CD1c-positive myeloid dendritic cell (primary cell): Measurements from ENCODE around the gene KDM4C.
"Not testable (repeated sequence)": the region's sequence is repeated elsewhere in the genome, so short reads cannot be mapped to it uniquely, and the experiment has no call there.

Experiments used
- DNase-seq: peaks from one replicate; pipeline ENCODE4 v3.0.0-alpha.2; 2016; ENCODE audit errors: extremely low spot score

KDM4C gene

GRCh38 chr9:6806318-6806717, 48.5 kb downstream of the KDM4C start:
- DNase-seq = not testable (repeated sequence)

GRCh38 chr9:6807669-6808068, 49.9 kb downstream of the KDM4C start:
- not testable (repeated sequence) for DNase-seq

GRCh38 chr9:6811436-6811835, 53.7 kb downstream of the KDM4C start:
- no peak for DNase-seq

DNA sequence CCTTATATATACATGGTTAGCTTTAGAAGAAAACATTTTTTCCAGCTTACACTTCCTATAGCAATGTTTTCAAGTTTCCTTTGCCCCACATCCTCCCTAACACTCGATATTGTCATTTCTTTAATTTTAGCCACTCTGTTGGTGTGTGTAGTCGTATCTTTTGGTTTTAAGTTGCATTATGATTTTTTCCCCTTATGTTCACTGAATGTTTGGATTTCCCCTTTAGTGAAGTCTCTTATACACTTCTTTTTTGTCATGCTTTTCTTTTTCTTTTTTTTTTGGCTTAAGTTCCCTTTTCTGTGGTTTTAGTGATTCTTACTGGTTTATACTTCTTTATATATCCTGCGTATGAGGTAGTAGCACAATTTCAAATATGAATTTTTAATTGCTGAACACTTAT, 58.8 kb downstream of the KDM4C start:
- no peak for DNase-seq

- DNase-seq = no peak
Measured at GRCh38 chr9:6818292-6818922, 60.6 kb downstream of the KDM4C start.

GRCh38 chr9:6819112-6819511, 61.3 kb downstream of the KDM4C start:
- DNase-seq = no peak

DNA sequence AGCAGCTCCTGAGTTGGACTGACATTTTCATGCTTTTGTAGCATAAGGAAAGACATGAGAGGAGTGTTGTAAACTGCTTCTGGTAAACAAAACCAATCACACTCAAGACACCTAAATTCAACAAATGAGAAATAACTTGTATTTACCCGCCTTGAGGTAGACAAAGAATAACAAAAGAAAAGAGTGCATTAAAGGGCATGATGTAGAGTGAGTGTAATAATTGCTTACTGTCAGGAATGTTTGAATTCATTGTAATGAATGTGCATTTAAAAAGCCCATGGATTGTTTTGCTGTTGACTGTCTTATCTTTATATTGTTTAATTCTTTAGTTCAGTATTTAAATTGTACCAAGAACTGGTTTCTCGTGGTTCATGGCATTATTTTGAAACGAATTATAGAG, 61.8 kb downstream of the KDM4C start:
- DNase-seq = no peak

DNA sequence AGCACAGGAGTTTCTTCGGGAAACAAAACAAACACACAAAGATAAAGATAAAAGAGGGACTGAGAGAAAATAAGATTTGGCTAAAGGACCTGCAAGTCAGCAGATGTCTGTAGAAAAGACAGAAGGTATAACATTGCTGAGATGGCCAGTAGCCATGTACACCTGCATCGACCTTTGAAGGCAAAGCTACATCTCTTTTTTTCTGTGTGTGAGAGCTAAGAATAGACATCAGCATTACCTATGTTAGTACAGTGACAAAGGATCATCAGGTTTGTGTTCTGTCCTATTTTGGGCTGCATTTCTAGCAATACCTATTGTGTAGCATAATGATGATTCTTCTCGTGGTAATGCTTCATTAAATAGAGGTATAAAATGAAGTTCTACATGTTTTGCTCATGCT, 64.9 kb downstream of the KDM4C start:
- no peak for DNase-seq

GRCh38 chr9:6827439-6828145, 69.8 kb downstream of the KDM4C start:
- DNase-seq = peak; percentile 32

- no peak for DNase-seq
Measured at GRCh38 chr9:6829027-6829426, 71.3 kb downstream of the KDM4C start.

GRCh38 chr9:6829536-6829935, 71.8 kb downstream of the KDM4C start:
- no peak for DNase-seq

DNA sequence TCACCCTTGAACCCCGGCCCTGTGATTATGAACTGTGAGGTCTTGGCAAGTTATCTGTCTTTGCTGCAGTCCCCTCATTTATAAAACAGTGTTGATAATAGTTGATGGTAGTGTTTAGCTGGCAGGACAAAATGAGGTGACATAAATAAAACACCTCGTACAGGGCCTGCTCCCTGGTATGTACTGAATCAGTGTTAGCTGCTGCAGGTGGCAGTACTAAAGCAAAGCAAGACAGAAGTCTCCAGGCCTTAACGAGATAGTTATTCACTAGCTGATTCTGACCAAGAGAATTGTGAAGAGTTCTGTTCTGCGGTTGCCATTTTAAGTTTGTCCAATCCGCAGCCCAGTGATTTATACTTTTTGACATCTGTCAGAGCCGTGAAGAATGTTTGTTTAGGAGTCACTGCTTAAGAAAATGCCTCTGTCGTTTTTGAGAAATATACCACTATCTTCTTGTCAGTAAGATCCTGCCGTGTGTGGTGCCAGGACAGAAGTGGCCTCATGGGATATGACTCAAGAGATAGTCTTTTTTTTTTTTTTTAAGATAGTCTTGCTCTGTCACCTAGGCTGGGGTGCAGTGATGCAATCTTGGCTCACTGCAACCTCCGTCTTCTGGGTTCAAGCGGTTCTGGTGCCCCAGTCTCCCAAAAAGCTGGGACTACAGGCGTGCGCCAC, 75.9 kb downstream of the KDM4C start:
- no peak for DNase-seq

GRCh38 chr9:6834306-6834705, 76.5 kb downstream of the KDM4C start:
- DNase-seq = no peak

- no peak for DNase-seq
Measured at GRCh38 chr9:6838158-6838557, 80.4 kb downstream of the KDM4C start.

GRCh38 chr9:6842584-6842947, 84.8 kb downstream of the KDM4C start:
- no peak for DNase-seq

DNA sequence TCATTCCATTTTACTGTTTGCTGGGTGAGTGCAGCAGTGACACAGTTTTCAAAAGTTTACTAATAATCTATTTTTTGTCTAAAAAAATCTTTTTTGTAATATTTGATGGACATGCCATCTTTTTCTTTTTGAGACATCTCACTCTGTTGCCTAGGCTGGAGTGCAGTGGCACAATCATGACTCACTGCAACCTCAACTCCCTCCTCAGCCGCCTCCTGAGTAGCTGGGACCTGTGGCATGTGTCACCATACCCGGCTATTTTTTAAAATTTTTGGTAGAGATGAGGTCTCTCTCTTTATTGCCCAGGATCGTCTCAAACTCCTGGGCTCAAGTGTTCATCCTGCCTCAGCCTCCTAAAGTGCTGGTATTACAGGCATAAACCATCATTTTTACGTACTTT, 86.0 kb downstream of the KDM4C start:
- no peak for DNase-seq

DNA sequence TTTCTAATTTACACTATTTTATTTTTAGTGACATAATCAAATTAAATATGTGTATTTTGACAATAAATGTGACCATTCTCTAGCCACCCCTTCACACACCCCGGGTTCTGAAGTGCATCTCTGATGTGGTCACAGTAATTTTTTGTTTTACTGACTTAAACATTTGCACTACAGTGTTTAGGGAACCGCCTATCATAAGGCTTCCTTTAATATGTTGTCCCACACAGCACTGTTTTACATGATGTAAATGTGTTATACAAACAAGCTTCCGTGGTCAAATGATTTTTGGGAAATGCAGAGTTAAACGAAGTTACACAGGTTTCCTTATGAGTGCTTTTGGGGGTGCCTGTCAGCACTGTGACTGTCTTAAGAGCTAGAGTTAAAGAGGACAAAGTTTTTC, 86.5 kb downstream of the KDM4C start:
- no peak for DNase-seq

- no peak for DNase-seq
Measured at GRCh38 chr9:6845128-6845826, 87.5 kb downstream of the KDM4C start.

- DNase-seq = no peak
Measured at GRCh38 chr9:6845880-6846279, 88.1 kb downstream of the KDM4C start.

DNA sequence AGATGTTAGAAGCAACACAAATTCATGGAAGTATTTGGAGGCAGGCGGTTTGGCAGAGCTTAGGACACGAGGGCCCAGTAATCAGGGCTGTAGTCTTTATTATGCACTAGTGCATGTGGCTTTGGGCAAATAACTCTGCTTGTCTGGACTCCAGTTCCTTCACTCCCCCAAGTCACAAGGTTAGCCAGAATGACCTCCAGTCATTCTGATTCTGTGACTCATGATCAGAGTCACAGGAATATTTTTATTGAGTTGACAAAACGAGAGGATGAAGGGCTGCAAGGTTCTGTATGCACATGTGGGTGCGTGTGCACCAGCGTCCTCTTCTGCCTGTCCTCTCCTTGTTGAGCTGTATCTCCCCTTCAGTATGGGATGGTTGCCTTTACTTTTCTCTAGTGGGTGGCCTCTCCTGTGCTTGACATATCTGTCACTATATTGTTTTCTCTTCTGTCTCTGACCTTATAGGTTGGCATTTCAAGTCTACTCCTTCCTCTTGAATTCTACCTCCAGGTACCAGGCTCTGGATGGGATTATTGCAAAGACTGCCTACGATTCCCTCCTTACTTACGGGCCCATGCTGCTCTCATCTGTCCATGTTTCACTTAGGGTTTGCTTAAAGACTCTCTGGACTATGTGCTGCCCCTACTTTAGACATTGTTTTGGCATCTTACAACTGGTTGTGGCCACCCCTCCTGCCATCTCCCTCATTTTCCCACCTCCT, 94.6 kb downstream of the KDM4C start:
- DNase-seq = no peak

- DNase-seq = no peak
Measured at GRCh38 chr9:6855860-6856259, 98.1 kb downstream of the KDM4C start.

GRCh38 chr9:6864102-6864501, 106.3 kb downstream of the KDM4C start:
- DNase-seq = no peak
